RWPE2 (cell line): ENCODE data around the gene ATF7.
"Not testable (repeated sequence)": the region's sequence is repeated elsewhere in the genome, so short reads cannot be mapped to it uniquely, and the experiment has no call there.

ENCODE experiments used
- ATAC-seq: fragments of 200-7000 bp; cut with Tn5 transposase; 3 replicates; pipeline ENCODE4 v1.9.1; 2021; ENCODE audit warnings: low read depth
- DNase-seq: peaks from one replicate; pipeline ENCODE4 v3.0.0-alpha.2; 2020; ENCODE audit warnings: low spot score
- H3K27ac ChIP-seq: fragments of 450-650 bp; 2 replicates; pipeline ENCODE4 v1.5.1; 2017; ENCODE audit warnings: mild to moderate bottlenecking; ENCODE audit not compliant: poor library complexity, severe bottlenecking
- H3K27me3 ChIP-seq: fragments of 250-450 bp; sonication (Bioruptor Pico); 2 replicates; pipeline ENCODE4 v1.5.1; 2021; ENCODE audit warnings: mild to moderate bottlenecking, moderate library complexity; ENCODE audit not compliant: insufficient read depth, poor library complexity, severe bottlenecking
- H3K36me3 ChIP-seq: fragments of 250-450 bp; sonication (Bioruptor Pico); 2 replicates; pipeline ENCODE4 v1.5.1; 2020; ENCODE audit warnings: low read depth, mild to moderate bottlenecking, moderate library complexity
- H3K4me1 ChIP-seq: fragments of 250-450 bp; sonication (Bioruptor Pico); 2 replicates; pipeline ENCODE4 v1.5.1; 2021; ENCODE audit warnings: mild to moderate bottlenecking, moderate library complexity; ENCODE audit not compliant: insufficient read depth, poor library complexity, severe bottlenecking
- H3K4me3 ChIP-seq: fragments of 250-450 bp; sonication (Bioruptor Pico); 2 replicates; pipeline ENCODE4 v1.5.1; 2021; ENCODE audit warnings: mild to moderate bottlenecking, moderate library complexity; ENCODE audit not compliant: severe bottlenecking
- H3K9me3 ChIP-seq: fragments of 250-450 bp; sonication (Bioruptor Pico); 2 replicates; pipeline ENCODE4 v1.5.1; 2021; ENCODE audit warnings: mild to moderate bottlenecking, moderate library complexity; ENCODE audit not compliant: severe bottlenecking
- TF ChIP-seq, protein P1 (sequence below): fragments of 450-650 bp; IDR thresholded peaks from one replicate; pipeline ENCODE4 v1.5.1; 2017; ENCODE audit warnings: mild to moderate bottlenecking, moderate library complexity; ENCODE audit not compliant: poor library complexity, severe bottlenecking

The ATF7 gene

DNA sequence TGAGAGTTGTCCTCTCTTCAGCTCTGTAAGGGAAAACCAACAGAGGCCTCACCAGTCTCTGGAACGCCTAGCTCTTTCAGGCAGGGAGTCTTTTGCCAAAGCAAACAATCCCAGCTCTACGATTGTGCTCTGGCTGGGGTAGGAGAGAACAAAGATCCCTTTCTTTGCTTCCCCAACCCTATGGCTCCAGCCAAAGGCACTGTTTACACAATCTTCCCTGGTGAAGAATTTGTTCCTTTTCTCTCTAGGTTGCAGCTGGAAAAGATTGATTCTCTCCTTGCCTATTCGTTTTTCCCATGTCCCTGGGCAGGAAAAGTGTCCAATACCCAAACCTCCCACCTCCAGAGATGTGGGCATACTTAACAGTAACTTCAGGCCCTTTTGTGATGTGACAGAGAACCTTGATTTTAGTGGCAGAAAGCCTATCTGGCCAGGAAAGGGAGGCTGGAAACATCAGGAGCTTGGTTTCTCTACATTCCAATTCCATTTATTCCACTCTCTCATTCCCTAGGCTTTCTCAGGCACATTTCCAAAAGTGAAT, 32.9 kb upstream of the ATF7 start:
- TF ChIP-seq, protein P1, sequence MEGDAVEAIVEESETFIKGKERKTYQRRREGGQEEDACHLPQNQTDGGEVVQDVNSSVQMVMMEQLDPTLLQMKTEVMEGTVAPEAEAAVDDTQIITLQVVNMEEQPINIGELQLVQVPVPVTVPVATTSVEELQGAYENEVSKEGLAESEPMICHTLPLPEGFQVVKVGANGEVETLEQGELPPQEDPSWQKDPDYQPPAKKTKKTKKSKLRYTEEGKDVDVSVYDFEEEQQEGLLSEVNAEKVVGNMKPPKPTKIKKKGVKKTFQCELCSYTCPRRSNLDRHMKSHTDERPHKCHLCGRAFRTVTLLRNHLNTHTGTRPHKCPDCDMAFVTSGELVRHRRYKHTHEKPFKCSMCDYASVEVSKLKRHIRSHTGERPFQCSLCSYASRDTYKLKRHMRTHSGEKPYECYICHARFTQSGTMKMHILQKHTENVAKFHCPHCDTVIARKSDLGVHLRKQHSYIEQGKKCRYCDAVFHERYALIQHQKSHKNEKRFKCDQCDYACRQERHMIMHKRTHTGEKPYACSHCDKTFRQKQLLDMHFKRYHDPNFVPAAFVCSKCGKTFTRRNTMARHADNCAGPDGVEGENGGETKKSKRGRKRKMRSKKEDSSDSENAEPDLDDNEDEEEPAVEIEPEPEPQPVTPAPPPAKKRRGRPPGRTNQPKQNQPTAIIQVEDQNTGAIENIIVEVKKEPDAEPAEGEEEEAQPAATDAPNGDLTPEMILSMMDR, result no peak
- H3K9me3 ChIP-seq, result no peaks in the 10 kb centered on the region
- H3K4me1 ChIP-seq, result peaks cover 6% of the 10 kb centered on the region
- DNase-seq (no peak), ATAC-seq (peak; percentile 95)
- H3K4me3 ChIP-seq, result no peak overlapping the region
- H3K27me3 ChIP-seq, result no peaks in the 10 kb centered on the region
- H3K36me3 ChIP-seq, result peaks cover 5% of the 10 kb centered on the region
- H3K27ac ChIP-seq, result peak overlapping the region; percentile 65

DNA sequence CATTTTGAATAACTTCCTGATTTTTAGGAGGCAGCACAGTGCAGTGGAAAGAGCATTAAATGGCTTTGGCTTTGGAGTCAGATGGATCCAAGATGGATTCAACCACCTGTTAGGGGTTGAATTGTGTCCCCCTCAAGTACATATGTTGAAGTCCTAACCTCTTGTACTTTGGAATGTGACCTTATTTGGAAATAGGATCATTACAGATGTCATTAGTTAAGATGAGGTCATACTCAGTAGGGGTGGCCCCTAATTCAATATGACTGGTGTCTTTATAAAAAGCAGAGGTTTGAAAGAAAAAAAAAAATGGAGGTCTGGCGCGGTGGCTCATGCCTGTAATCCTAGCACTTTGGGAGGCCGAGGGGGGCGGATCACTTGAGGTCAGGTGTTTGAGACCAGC, 30.9 kb upstream of the ATF7 start:
- TF ChIP-seq, protein P1, result no peak
- Histone ChIP-seq H3K36me3 (no peaks in the 10 kb centered on the region), H3K27ac (no peak overlapping the region), H3K4me1 (peaks cover 6% of the 10 kb centered on the region), H3K4me3 (no peak overlapping the region), H3K9me3 (no peaks in the 10 kb centered on the region), H3K27me3 (no peaks in the 10 kb centered on the region)
- DNase-seq (no peak), ATAC-seq (no peak)

DNA sequence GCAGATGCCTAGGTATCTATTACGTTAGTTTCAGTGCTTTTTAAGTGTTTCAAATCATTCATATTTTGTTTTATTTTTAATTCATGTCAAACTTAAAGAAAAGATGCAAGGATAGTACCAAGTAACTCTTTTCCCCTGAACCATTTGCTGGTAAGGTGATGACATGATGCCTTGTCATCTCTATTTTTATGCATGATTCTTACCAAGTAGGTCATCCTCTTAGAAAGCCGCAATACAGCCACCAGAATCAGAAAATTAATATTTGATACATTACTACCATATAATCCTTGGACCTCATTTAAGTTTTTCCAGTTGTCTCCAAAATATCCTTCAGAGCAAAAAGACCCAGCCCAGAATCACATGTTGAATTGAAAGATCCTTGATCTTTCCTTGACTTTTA, 27.4 kb upstream of the ATF7 start:
- Histone ChIP-seq H3K27ac (no peak overlapping the region), H3K4me3 (no peak overlapping the region), H3K4me1 (no peaks in the 10 kb centered on the region), H3K27me3 (no peaks in the 10 kb centered on the region), H3K36me3 (no peaks in the 10 kb centered on the region), H3K9me3 (no peaks in the 10 kb centered on the region)
- TF ChIP-seq, protein P1, result no peak
- DNase-seq (no peak), ATAC-seq (no peak)

DNA sequence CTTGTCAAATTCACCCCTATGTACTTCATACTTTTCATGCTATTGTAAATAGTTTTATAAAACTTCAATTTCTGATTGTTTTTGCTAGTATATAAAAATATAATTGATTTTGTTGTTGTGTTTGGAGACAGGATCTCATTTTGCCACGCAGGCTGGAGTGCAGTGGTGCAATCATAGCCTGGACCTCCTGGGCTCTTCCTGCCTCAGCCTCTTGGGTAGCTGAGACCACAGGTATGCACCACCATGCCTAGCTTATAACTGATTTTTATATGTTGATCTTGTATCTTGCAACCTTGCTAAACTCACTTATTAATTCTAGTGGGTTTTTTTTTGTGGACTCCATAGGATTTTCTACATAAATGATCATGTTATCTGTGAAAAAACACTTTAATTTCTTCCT, 26.2 kb upstream of the ATF7 start:
- DNase-seq (no peak), ATAC-seq (no peak)
- Histone ChIP-seq H3K9me3 (no peaks in the 10 kb centered on the region), H3K4me1 (no peaks in the 10 kb centered on the region), H3K36me3 (no peaks in the 10 kb centered on the region), H3K27me3 (no peaks in the 10 kb centered on the region), H3K4me3 (no peak overlapping the region), H3K27ac (no peak overlapping the region)
- TF ChIP-seq, protein P1, result no peak

DNA sequence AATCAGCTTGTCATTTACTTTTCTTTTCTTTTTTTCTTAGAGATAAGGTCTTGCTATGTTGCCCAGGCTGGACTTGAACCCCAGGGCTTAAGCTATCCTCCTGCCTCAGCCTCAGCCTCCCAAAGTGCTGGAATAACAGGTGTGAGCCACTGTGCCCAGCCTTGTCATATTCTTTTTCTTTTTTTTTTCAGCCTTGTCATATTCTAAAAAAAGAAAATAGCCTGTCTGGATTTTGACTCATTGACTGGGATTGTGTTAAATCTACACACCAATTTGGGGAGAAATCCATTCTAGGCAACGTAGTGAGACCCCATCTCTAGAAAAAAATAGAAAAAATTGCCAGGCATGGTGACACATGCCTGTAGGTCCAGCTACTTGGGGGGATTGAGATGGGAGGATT, 25.6 kb upstream of the ATF7 start:
- H3K9me3 ChIP-seq, result no peaks in the 10 kb centered on the region
- H3K4me3 ChIP-seq, result no peak overlapping the region
- TF ChIP-seq, protein P1, result no peak
- no peak overlapping the region for H3K27ac ChIP-seq
- no peaks in the 10 kb centered on the region for H3K27me3 ChIP-seq
- no peaks in the 10 kb centered on the region for H3K4me1 ChIP-seq
- H3K36me3 ChIP-seq, result no peaks in the 10 kb centered on the region
- no peak for ATAC-seq
- DNase-seq, result no peak

DNA sequence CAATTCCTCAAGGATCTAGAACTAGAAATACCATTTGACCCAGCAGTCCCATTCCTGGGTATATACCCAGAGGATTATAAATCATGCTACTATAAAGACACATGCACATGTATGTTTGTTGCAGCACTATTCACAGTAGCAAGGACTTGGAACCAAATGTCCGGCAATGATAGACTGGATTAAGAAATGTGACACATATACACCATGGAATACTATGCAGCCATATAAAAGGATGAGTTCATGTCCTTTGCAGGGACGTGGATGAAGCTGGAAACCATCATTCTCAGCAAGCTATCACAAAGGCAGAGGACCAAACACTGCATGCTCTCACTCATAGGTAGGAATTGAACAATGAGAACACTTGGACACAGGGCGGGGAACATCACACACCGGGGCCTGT, 20.1 kb upstream of the ATF7 start:
- ATAC-seq, DNase-seq: not testable (repeated sequence)

More for the DNA sequence above, 20.1 kb upstream of the ATF7 start:
- not testable (repeated sequence) for H3K27ac ChIP-seq, H3K4me1 ChIP-seq, H3K27me3 ChIP-seq, H3K4me3 ChIP-seq, H3K36me3 ChIP-seq, H3K9me3 ChIP-seq
